NOMO-1 (cell line): ENCODE measurements around the gene ABHD6.

Source experiments
- DNase-seq, 2 experiments: peaks; one replicate each; lab custom pipeline; 2025; ENCODE audit not compliant: unreplicated experiment in 2 of 2; lab: John Stamatoyannopoulos, UW

ABHD6 gene

DNA sequence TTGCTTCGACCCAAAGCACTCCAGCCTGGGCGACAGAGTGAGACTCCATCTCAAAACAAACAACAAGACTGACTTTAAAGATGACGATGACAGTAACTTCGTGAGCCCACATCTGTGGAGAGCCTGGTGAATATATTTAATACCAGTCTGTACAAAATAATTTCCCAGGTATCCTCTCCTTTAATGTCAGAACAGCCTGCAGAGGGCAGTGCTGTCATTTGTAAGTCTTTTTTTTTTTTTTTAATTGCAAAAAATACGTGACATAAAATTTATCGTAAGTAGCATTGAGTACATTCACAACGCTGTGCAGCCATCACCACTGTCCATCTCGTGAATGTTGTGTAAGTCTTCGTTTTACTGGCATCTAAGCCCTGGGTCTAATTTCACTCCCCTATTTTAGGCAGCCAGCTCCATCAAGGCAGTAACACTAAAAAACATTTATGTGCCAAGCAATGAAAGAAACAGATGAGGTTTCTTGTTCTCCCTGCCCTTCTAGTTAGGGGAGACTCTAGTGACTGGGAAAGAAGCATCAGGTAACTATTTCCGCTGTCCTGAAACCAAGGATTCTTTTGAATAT, 70.1 kb downstream of the ABHD6 start:
- DNase-seq = peak in 1 of 2 experiments; percentile 48

DNA sequence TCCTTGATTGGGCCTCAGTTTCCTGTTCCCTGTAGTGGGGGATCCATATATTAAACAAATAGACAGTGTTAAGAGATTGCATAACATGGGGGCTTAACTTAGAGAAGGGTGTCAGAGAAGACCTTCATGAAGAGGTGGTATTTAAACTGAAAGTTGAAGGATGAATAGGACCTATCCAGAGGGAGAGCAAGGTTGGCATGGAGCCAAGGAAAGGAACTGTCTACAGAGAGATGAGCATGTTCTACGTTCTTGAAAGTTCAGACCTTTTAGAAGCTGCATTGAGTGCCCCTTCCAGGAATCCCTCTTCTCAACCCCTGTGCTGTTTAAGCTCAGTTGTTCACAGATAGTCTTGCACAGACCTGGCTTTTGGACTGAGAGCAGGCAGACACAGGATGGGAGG, 71.1 kb downstream of the ABHD6 start:
- DNase-seq = no peak

DNA sequence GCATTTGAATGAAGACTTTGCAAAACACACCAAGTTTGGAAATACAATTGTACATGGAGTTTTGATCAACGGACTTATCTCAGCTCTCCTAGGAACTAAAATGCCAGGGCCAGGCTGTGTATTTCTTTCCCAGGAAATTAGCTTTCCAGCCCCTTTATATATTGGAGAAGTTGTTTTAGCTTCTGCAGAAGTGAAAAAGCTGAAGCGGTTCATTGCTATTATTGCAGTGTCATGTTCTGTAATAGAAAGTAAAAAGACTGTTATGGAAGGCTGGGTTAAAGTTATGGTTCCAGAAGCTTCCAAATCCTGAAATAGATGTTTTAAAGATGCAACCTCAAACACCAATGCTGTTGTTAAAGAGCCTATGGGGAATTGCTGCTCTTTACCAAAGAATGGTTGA, 80.2 kb downstream of the ABHD6 start:
- peak in 1 of 2 experiments; percentile 55 for DNase-seq

DNA sequence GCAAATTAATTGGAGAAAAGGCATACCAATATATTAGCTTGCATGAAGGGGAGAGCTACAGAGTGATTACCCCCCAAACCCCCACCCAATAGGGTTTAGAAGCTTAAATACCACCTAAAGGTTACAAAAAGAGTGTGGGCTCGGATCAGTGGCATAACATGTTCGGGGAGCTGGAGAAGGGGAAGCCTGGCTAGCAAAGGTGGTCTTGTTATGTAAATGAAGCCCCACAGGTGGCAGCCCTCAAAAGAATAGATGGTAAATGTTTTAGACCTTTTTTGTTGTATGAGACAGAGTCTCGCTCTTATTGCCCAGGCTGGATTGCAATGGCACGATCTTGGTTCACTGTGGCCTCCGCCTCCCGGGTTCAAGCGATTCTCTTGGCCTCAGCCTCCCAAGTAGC, 84.2 kb downstream of the ABHD6 start:
- no peak for DNase-seq

DNA sequence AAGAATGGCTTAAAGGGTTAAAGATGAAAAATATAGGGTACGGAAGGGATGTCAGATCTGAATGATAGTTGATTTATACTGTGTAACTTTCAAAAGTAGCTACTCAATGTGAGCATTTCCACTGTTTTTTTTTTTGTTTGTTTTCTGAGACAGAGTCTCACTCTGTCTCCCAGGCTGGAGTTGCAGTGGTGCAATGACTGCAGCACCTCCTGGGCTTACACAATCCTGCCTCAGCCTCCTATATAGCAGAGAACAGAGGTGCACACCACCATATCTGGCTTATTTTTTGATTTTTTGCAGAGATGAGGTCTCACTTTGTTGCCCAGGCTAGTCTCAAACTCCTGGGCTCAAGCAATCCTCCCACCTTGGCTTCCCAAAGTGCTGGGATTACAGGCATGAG, 85.2 kb downstream of the ABHD6 start:
- DNase-seq = no peak

DNA sequence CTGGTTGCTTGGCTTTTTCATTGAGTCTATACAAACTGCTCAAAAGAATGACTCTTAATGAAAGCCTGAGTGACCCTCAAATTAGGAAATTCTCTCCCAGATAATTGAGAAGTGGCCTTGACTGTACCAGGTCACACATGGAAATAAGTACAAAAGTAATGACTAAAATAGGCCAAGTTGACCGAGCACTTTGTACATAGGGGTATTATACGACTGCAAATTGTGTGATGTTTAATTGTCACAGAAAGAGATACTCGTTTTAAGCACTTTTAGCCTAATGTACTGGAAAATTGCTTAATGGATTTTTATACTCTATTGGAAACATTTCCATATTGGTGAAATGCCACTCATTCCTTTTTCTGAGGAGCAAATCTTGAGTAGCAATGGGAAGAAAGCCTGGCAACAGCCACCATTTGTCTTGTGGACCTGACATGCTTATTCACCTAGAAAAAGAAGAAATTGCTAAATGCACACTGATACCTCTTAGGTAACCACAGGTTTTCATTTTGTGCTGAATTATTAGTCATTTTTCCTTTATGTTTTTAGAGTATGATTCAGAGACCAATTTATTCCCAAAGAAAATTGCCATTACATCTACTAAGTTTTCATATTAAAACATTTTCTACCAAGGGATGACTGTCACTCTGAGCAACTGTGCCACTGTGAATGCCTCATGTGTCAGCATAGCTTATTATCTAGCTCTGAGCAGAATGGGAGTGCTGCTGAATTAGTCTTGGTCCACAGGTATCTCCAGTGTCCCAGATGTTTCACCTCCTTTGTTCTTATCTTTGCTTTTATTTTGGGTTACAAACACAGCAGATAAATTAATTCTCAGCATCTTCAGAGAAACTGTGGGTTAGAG, 86.2 kb downstream of the ABHD6 start:
- DNase-seq = no peak

DNA sequence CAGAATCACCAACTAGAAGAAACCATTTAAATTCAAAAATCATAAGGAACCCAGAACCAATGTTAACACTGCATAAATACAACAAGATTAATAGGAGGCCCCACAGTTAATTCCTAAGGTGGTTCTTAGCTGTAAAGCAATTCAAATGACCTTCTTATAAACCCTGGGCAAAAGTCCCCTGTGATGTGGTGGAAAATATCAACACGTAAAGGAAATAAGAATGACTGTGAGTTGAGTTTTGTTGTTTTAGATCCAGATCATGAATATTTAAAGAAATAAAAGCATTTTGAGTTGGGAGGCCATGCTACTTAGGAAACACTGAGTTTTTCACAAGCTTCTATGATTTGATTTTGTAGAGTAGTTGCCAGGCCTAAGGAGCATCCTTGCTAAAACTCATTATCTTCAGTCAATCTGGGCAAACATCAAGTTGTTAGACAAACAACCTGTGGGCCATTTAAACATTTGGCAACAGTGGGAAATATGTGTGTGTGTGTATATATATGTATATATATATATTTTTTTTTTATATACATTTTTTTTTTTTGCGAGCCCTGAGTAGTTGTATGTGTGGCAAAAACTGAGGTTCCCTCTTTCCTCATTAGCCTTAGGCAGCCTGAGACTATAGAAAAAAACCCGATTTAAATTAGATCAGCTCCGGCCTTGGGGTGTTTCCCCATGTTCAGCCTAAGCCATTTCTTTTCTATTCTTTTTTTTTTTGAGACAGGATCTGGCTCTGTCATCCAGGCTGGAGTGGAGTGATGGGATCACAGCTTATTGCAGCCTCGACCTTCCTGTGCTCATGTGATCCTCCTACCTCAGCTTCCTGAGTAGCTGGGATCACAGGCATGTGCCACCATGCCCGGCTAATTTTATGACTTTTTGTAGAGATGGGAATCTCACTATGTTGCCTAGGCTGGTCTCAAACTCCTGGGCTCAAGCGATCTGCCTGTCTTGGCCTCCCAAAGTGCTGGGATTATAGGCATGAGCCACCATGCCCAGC, 87.1 kb downstream of the ABHD6 start:
- DNase-seq = no peak

DNA sequence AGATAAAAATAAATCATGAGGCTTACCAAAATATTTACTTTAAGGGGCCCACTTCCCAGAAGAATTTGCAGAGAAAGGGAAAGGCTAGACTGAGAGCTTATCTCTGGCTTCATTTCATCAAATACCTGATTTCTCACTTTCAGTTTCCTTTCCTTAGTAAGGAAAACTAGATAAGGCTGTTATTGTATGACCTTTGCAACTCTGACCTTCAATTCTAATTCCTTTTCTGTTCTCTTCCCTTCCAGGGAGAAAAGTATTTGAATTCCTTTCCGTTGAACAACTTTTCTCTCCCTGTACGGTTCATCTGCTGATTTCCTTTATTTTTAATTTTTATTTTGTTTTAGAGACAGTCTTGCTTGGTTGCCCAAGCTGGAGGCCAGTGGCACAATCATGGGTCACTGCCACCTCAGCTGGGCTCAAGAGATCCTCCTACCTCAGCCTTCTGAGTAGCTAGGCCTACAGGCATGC, 88.0 kb downstream of the ABHD6 start:
- DNase-seq = no peak

DNA sequence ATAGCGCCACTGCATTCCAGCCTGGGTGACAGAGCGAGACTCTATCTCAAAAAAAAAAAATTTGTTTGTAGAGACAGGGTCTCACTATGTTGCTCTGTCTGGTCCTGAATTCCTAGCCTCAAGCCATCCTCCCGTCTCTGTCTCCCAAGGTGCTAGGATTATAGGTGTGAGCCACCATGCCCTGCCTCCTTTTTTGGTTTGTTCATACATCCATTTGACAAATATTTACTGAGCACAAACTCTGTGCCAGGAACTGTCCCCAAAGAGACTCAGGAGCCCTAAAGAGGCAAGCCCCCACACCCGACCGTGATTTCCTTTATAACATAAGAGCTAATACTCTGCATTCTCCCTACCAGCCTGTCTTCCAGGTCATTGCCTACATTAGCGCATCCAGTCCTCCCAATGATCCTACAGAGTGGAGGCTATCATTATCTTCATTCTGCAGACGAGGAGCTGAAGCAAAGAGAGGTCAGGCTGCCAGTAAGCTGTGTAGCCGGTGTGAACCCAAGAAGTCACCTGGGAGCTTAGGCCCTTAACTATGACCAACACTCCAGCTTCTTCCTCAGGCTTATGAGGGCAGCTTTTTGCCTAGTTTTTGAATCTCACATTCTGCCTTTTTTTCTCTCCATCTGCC, 88.8 kb downstream of the ABHD6 start:
- no peak for DNase-seq

DNA sequence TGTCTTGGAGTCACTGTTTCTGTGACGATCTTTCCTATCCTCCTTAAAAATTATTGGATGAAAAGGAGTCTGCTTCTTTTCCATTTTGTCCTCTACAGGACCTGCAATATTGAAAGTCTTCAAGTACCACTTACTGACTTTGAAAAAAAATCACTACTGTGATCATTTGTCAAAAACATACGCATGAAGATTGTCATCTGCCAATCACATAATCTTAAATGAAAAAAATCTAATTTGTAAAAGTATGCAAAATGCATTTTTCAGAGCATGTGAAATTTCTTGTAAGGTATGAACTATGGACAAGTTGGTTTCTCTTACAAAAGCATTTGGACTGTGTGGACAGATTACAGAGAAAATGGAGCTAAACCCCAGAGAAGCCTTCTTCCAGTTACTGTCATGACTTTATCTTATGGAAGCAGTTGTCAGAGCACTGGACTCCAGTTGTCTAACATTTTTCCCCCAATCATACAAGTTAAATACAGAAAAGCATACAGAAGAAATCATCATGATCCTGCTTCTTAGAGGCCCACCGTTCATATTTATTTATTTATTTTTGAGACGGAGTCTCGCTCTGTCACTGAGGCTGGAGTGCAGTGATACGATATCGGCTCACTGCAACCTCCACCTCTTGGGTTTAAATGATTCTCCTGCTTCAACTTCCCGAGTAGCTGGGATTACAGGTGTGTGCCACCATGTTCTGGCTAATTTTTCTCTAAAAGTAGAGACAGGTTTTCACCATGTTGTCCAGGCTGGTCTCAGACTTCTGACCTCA, 91.7 kb downstream of the ABHD6 start:
- DNase-seq = no peak

DNA sequence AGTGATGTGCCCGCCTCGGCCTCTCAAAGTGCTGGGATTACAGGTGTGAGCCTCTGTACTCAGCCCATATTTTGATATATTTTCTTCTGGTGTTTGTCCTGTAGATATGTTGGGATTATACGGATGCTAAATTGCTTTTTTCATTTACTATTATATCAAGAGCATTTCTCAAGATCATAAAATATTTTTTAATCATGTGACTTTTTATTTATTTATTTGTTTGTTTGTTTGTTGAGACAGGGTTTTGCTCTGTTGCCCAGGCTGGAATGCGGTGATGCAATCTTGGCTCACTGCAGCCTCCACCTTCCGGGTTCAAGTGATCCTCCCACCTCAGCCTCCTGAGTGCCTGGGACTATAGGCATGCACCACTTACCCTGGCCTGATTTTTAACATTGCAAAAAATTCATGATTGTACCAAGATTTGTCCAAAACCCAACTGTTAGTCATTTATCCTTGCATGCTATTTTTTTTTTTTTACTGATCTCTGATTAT, 92.4 kb downstream of the ABHD6 start:
- DNase-seq = no peak

DNA sequence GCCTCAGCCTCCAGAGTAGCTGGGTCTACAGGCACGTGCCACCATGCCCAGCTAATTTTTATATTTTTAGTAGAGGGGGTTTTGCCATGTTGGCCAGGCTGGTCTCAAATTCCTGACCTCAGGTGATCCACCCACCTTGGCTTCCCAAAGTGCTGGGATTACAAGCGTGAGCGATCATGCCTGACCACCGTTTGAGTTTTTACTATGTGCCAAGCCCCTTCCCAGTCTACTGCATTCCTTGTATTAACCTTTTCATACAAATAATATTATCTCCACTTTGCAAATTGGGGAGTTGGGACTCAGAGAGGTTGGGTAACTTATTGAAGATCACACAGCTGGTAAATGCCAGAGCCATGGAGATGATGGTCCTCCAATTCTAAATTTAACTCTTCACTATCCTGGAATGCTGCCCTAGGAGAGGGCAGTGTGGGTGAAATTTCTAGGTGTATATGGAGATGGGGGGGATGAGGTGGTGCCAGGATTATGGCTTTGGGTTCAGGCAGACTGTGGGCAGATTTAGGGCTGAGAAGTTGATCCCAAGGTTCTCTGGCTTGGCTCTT, 94.1 kb downstream of the ABHD6 start:
- DNase-seq = no peak

DNA sequence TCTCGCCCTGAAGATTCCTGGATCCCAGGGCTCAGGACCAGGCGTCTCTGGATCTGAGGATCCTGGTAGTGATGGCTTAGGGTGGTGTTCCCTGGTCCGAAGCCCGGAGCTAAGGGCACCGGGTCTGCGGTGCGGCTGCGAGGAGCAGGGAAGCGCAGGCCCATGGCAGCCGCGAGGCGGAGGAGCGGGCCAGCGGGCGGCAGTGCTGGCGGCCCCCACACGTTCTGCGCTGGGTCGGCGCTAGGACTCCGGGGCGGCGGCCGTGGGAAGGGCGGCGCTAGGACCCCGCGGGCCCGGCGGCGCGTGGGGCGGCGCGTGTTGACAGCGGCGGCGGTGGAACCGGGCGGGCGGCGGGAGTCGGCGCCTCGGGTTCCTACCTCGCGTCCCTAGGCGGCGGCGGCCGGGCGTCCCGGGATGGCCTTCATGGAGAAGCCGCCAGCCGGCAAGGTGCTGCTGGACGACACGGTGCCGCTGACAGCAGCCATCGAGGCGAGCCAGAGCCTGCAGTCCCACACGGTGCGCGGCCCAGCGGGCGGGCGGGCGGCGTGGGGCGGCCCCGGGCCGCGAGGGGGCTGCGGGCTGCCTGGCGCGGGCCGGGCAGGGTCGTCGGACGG, 95.1 kb downstream of the ABHD6 start, which contains the start of gene PXK:
Gene PXK (plus strand): TSS at position 318 of the 614 bp plus-strand sequence. CDS start 97 bp downstream, at position 415.
- peak; percentile 81 to 90 for DNase-seq

DNA sequence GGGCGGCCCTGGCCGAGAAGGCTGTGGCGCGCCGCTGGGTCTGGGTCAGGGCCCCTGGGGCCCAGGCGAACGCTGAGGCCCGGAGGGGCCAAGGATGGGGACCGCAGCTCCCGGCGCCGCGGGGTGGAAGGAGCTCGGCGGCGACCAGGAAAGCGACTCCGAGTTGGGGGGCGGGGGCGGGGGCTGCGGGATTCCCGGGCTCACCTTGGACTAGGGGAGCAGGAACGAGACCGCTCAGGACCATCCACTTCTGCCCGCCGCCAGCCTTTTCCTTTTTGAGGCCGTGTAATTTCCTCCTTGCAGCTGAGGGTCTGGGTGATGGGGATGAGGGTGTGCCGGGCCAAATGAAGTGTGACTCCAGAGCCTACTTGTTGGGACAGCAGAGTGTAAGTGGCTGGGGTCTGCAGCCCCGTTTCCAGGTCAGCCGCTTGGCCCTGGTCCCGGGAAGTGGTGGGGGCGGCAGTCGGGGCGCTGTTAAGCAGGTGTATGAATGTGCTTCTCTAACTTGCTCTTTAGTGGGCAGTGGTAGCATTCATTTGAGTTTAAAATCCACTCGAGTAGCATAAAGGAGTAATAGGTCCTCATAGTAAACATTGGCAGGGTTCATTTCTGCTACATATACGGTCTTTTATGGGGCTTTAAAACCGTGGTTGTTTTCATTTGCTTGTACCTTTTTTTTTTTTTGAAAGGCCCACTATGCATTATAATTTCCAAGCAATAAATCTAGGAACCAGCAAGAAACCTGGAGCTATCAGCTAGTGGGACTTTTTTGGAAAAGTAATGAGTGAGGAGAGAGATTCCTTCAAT, 95.8 kb downstream of the ABHD6 start:
- DNase-seq = peak in 1 of 2 experiments; percentile 39

DNA sequence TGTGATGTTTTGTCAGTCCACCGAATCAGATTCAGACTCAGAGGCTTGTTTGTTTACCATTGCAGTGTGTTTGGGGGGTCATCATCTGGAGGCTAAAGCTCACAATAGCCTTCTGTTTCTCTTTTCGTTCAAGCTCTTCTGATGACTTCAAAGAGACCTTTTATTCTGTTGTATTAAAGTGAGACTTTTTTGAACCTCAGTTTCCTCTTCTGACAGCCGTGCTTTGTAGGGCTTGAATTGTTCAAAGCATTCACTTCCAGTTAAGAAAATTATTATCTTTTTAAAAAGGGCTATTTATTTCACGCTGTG, 96.4 kb downstream of the ABHD6 start:
- no peak for DNase-seq

DNA sequence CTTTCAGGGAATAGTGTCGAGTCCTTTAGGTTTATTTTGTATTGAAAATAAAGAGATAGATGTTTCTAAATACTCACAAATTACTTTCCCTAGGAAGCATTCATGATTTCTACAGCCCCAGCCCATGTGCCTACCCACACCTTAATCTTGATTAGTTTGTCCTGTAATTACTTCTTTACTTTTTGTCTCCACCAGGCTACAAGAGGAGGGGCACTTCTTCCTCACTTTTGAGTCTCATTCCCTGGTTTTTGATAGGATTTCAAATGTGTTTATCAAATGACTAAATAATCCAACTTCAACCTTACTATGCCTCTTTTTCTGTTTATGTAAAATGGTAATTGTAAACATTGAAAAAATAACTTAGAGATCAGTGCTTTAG, 96.9 kb downstream of the ABHD6 start:
- no peak for DNase-seq

DNA sequence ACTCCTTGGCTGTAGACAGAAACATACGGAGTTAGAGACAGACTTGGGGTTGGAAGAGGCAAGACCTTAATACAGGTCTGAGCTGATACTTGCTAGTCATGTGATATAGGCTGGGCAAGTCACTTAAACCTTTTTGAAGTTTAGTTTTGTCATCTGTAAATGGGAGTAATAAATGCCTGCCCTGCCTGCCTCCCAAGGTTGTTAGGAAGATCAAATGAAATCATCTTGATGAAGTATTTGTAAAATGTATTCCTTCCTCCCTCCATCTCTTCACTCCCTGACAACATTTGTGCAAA, 98.0 kb downstream of the ABHD6 start:
- peak in 1 of 2 experiments; percentile 79 for DNase-seq

DNA sequence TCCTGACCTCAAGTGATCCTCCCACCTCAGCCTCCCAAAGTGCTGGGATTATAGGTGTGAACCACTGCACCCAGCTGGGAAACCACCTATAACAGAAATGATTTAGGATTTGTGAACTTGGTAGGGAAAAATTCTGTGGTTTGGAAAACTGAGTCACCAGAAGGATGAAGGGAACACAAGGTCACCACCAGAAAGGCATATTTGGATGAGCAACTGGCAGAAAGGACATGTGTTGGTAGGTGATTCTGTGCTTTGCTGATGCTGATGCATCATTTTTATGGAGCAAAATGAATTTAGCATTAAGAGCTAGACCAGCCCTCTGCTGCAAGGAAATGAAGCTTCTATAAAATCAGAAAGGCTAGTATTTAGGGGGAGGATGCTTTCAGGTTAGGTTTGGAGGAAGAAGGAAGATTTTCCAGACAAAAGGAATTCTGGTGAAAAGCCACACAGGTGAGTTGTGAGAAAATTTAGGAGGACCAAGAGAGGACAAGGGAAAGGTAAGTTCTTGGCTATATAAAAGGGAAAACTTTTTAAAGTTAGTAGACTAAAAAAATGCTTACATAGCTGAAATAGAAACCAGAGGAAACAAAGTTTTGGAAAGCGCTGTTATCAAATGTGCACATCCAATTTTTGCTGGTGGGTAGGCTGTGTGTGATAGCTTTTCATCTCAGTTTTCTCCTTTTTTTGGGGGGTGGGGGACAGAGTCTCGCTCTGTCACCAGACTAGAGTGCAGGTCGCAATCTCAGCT, 98.7 kb downstream of the ABHD6 start:
- no peak for DNase-seq
